ENCODE results near the gene PRCP. TPM values are rescaled to one million over a fixed set of nuclear protein-coding genes. Genes with fewer than 3 reads are reported as not detected.
"Not testable (repeated sequence)": the region's sequence is repeated elsewhere in the genome, so short reads cannot be mapped to it uniquely, and the experiment has no call there.

PRCP gene
- total RNA-seq, 1 experiment from 2014 or later: 46.4 TPM

DNA sequence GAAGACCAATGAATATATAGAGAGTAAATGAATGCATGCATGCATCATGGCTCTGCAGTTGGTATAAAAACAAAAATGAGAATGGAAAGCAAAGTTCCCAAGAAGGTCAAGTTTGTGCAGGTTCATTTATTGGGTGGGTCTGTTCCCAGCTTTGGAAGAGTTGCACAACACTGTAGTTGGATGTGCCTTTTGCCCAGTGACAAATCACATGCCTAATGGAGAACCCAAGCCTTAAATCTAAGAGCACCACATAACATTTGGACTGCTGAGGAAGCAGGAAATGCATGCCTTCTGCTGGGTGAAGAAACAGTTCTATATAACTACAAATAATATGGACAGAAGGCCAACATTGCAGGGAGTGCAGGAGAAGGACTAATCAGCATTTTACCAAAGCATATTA is 30.6 kb downstream of the PRCP start:
- no peak for DNase-seq
- Histone ChIP-seq H3K4me3 (ENCODE audit: insufficient read depth, low read depth, low read length) (no peak overlapping the region), H3K27me3 (ENCODE audit: control insufficient read depth, insufficient read depth, low read length) (no peaks in the 10 kb centered on the region), H3K36me3 (replicated peaks; ENCODE audit: control insufficient read depth, insufficient read depth, low read length) (no peaks in the 10 kb centered on the region)

DNA sequence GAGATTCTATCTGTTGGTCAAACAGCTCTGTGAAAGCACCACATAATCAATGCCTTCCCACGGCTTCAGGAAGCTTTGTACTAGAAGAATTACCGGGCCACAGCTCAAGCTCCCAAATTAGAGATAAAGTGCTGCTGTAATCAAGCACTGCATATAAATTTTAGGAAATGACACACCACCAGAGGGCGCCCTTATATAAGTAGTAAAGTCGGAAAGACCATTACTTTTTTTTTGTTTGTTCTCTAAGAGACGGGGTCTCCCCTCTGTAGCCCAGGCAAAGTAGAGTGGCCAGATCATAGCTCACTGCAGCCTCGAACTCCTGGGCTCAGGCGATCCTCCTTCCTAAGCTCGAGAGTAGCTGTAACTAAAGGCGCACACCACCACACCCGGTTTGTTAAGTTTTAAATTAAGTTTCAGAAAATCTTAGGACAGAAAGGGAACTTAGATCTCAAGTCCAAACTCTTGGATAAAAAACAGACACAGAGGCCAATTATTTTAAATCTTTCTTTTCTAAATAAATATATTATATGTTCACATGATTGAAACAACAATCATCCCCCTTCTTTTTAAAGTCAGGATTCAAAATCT is 32.6 kb downstream of the PRCP start:
- Histone ChIP-seq H3K27me3 (ENCODE audit: control insufficient read depth, insufficient read depth, low read length) (no peaks in the 10 kb centered on the region), H3K36me3 (replicated peaks; ENCODE audit: control insufficient read depth, insufficient read depth, low read length) (no peaks in the 10 kb centered on the region), H3K4me3 (ENCODE audit: insufficient read depth, low read depth, low read length) (no peak overlapping the region)
- DNase-seq: peak; percentile 65

- no peaks in the 10 kb centered on the region for H3K36me3 ChIP-seq (replicated peaks; ENCODE audit: control insufficient read depth, insufficient read depth, low read length)
- no peaks in the 10 kb centered on the region for H3K27me3 ChIP-seq (ENCODE audit: control insufficient read depth, insufficient read depth, low read length)
- DNase-seq: no peak
- H3K4me3 ChIP-seq (ENCODE audit: insufficient read depth, low read depth, low read length): no peak overlapping the region
Measured at GRCh38 chr11:82865841-82866240, 34.4 kb downstream of the PRCP start.

- Histone ChIP-seq H3K36me3 (replicated peaks; ENCODE audit: control insufficient read depth, insufficient read depth, low read length) (no peaks in the 10 kb centered on the region), H3K4me3 (ENCODE audit: insufficient read depth, low read depth, low read length) (no peak overlapping the region), H3K27me3 (ENCODE audit: control insufficient read depth, insufficient read depth, low read length) (no peaks in the 10 kb centered on the region)
- peak; percentile 51 for DNase-seq
Measured at GRCh38 chr11:82864268-82864667, 36.0 kb downstream of the PRCP start.

- no peak overlapping the region for H3K4me3 ChIP-seq (ENCODE audit: insufficient read depth, low read depth, low read length)
- no peaks in the 10 kb centered on the region for H3K27me3 ChIP-seq (ENCODE audit: control insufficient read depth, insufficient read depth, low read length)
- no peak for DNase-seq
- no peaks in the 10 kb centered on the region for H3K36me3 ChIP-seq (replicated peaks; ENCODE audit: control insufficient read depth, insufficient read depth, low read length)
Measured at GRCh38 chr11:82863209-82863608, 37.0 kb downstream of the PRCP start.

DNA sequence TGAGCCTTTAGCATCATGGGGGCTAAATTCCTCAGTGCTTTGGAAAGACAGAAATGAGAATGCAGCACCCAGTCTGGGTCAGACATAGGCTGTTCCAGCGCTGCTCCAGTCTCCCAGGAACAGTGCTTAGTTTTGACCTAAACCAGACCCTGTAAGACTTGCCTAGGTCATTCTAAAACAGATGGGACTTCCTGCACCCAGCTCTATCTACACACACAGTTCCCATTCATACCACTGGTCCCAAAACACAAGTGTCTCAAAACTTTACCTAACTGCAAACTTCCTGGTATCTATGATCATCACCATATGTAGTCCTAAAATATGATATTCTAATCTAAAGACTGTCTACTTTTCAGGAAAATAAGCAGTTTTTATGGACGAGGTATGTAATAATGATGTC is 37.9 kb downstream of the PRCP start:
- Histone ChIP-seq H3K27me3 (ENCODE audit: control insufficient read depth, insufficient read depth, low read length) (no peaks in the 10 kb centered on the region), H3K4me3 (ENCODE audit: insufficient read depth, low read depth, low read length) (no peak overlapping the region), H3K36me3 (replicated peaks; ENCODE audit: control insufficient read depth, insufficient read depth, low read length) (no peaks in the 10 kb centered on the region)
- DNase-seq: no peak

GRCh38 chr11:82859750-82860149 is 40.5 kb downstream of the PRCP start:
- DNase-seq: no peak
- no peaks in the 10 kb centered on the region for H3K36me3 ChIP-seq (replicated peaks; ENCODE audit: control insufficient read depth, insufficient read depth, low read length)
- no peaks in the 10 kb centered on the region for H3K27me3 ChIP-seq (ENCODE audit: control insufficient read depth, insufficient read depth, low read length)
- H3K4me3 ChIP-seq (ENCODE audit: insufficient read depth, low read depth, low read length): no peak overlapping the region

- Histone ChIP-seq H3K36me3 (replicated peaks; ENCODE audit: control insufficient read depth, insufficient read depth, low read length) (no peaks in the 10 kb centered on the region), H3K4me3 (ENCODE audit: insufficient read depth, low read depth, low read length) (no peak overlapping the region), H3K27me3 (ENCODE audit: control insufficient read depth, insufficient read depth, low read length) (no peaks in the 10 kb centered on the region)
- no peak for DNase-seq
Measured at GRCh38 chr11:82858556-82859091, 41.6 kb downstream of the PRCP start.

GRCh38 chr11:82858133-82858532 is 42.1 kb downstream of the PRCP start:
- H3K36me3 ChIP-seq (replicated peaks; ENCODE audit: control insufficient read depth, insufficient read depth, low read length): no peaks in the 10 kb centered on the region
- DNase-seq: no peak
- no peaks in the 10 kb centered on the region for H3K27me3 ChIP-seq (ENCODE audit: control insufficient read depth, insufficient read depth, low read length)
- H3K4me3 ChIP-seq (ENCODE audit: insufficient read depth, low read depth, low read length): no peak overlapping the region

DNA sequence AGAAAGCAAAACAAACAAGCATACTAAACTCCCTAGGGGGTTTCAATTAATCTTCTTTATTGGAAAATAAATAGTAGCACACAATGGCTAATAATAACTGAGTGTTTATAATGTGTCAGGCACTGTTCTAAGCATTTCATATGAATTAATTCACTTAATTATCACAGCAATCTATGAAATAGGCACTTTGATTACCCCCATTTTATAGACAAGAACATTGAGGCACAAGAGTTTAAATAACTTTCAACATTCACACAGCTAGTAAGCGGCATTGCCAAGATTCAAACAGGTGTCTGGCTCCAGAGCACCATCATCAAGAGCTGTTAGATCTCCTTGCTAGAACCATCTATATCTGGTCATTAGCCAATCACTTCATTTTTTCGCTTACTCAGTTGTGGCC is 43.1 kb downstream of the PRCP start:
- no peak for DNase-seq
- H3K4me3 ChIP-seq (ENCODE audit: insufficient read depth, low read depth, low read length): no peak overlapping the region
- H3K27me3 ChIP-seq (ENCODE audit: control insufficient read depth, insufficient read depth, low read length): no peaks in the 10 kb centered on the region
- no peaks in the 10 kb centered on the region for H3K36me3 ChIP-seq (replicated peaks; ENCODE audit: control insufficient read depth, insufficient read depth, low read length)

GRCh38 chr11:82855616-82856015 is 44.6 kb downstream of the PRCP start:
- no peaks in the 10 kb centered on the region for H3K27me3 ChIP-seq (ENCODE audit: control insufficient read depth, insufficient read depth, low read length)
- no peak overlapping the region for H3K4me3 ChIP-seq (ENCODE audit: insufficient read depth, low read depth, low read length)
- H3K36me3 ChIP-seq (replicated peaks; ENCODE audit: control insufficient read depth, insufficient read depth, low read length): no peaks in the 10 kb centered on the region
- DNase-seq: no peak

DNA sequence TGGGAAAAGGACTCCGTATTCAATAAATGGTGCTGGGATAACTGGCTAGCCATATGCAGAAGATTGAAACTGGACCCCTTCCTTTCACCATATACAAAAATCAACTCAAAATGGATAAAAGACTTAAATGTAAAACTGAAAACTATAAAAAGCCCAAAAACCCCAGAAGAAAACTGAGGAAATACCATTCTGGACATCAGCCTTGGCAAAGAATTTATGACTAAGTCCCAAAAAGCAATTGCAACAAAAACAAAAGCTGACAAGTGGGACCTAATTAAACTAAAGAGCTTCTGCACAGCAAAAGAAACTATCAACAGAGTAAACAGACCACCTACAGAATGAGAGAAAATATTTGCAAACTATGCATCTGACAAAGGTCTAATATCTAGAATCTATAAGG is 45.3 kb downstream of the PRCP start:
- not testable (repeated sequence) for H3K27me3 ChIP-seq (ENCODE audit: control insufficient read depth, insufficient read depth, low read length); H3K36me3 ChIP-seq (replicated peaks; ENCODE audit: control insufficient read depth, insufficient read depth, low read length); H3K4me3 ChIP-seq (ENCODE audit: insufficient read depth, low read depth, low read length); DNase-seq

- Histone ChIP-seq H3K4me3 (ENCODE audit: insufficient read depth, low read depth, low read length) (no peak overlapping the region), H3K36me3 (replicated peaks; ENCODE audit: control insufficient read depth, insufficient read depth, low read length) (no peaks in the 10 kb centered on the region), H3K27me3 (ENCODE audit: control insufficient read depth, insufficient read depth, low read length) (no peaks in the 10 kb centered on the region)
- DNase-seq: no peak
Measured at GRCh38 chr11:82854242-82854641, 46.0 kb downstream of the PRCP start.

- H3K4me3 ChIP-seq (ENCODE audit: insufficient read depth, low read depth, low read length): no peak overlapping the region
- no peak for DNase-seq
- no peaks in the 10 kb centered on the region for H3K36me3 ChIP-seq (replicated peaks; ENCODE audit: control insufficient read depth, insufficient read depth, low read length)
- no peaks in the 10 kb centered on the region for H3K27me3 ChIP-seq (ENCODE audit: control insufficient read depth, insufficient read depth, low read length)
Measured at GRCh38 chr11:82848829-82849228, 51.4 kb downstream of the PRCP start.

DNA sequence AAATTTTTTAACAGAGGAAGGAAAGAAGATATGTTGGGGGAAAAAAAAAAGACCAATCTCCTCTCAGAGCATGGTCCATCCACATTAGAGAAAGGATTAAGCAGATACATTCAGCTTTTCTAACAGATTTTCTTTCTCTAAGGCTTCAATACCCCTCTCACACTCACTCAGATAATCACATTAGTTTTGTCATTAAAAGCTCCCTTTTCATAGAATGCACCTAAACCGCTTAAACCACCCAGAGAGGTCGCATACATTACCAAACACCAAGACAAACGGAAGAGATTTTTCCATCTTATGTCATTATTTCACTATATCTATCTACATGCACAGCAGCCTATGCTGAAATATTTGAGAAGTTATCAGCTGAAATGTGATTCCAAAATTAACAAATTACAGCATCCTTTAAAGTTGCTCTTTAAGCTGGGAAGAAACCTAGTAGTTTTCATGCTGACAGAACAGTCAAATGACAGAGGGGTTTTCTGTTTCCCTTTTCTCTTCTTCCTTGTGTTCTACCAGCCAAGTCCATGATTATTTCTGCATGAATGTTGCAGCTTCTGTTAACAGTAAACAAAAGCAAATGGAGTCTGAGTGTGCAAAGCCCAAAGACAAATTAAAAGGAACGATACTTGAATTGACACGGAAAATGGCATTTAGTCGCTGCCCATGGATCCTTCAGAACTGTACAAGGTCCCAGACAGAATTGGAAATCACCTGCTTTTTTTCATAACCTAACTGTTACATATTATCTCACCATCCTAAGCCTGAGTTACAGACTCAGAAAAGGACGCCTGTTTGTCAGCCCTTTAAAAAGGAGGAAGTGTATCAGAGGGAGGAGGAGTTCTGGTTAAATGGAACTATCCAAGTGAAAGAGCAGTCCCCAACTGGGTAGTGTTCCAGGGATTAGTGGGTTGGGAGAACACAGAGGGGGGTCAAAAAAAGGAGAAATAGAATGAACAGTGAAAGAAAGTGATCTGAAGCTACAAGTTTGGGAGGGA is 54.6 kb downstream of the PRCP start:
- DNase-seq: peak; percentile 21
- H3K4me3 ChIP-seq (ENCODE audit: insufficient read depth, low read depth, low read length): no peak overlapping the region
- no peaks in the 10 kb centered on the region; the same call in none of the 2 replicates for H3K36me3 ChIP-seq (replicated peaks; ENCODE audit: control insufficient read depth, insufficient read depth, low read length)
- H3K27me3 ChIP-seq (ENCODE audit: control insufficient read depth, insufficient read depth, low read length): no peaks in the 10 kb centered on the region
